ENCODE measurements around the gene FBRS.
A peak's percentile ranks its signal among the peaks of the same experiment; 100 is the strongest.
"Not testable (repeated sequence)": the region's sequence is repeated elsewhere in the genome, so short reads cannot be mapped to it uniquely, and the experiment has no call there.

The FBRS gene

DNA sequence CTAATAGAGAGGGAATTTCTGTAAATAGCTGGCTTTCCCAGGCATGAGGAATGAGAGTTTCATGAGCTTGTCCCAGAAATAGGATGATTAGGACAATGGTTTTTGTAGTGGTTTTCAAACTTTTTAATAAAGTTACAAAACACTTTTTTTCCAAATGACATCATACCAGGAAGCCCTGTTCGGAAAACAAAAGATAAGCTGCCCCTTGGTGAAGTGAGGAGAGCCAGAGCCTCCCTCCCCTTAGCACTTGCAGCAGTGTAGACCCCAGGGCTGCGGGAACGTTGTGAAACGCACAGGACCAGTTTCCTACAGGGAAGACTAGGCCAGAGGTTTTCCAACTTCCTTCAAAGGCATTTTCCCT is 7.6 kb downstream of the FBRS start:
- DNase-seq = no peak

GRCh38 chr16:30666681-30667080 is 8.4 kb downstream of the FBRS start:
- no peak for DNase-seq

DNA sequence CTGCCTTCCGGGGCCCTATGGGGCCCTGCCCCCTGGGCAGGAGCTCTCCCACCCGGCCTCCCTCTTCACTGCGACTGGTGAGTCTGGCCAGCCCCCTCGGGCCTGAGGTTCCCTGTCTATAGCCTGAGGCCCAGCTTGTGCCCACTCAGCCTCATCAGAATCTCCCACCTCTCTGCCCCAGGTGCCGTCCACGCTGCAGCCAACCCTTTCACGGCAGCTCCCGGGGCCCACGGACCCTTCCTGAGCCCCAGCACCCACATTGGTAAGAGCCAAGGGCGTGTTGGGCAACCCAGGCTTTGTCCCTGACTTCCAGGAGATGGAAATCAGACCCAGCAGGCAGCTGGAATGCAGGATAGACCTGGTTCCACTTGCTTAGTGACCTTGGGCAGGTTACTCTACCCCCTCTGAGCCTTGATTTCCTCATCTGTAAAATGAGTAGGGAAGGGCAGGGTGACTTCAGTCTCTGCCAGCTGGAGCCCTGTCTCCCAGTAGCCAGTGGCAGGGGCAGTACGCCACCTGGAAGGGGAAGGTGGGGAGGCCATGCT is 9.2 kb downstream of the FBRS start:
- no peak for DNase-seq

GRCh38 chr16:30668393-30668792 is 10.2 kb downstream of the FBRS start:
- DNase-seq = no peak

GRCh38 chr16:30669026-30669902 is 11.0 kb downstream of the FBRS start:
- no peak for DNase-seq

- no peak for DNase-seq
These were observed 11.9 kb downstream of the FBRS start for GRCh38 chr16:30669903-30670824.

DNA sequence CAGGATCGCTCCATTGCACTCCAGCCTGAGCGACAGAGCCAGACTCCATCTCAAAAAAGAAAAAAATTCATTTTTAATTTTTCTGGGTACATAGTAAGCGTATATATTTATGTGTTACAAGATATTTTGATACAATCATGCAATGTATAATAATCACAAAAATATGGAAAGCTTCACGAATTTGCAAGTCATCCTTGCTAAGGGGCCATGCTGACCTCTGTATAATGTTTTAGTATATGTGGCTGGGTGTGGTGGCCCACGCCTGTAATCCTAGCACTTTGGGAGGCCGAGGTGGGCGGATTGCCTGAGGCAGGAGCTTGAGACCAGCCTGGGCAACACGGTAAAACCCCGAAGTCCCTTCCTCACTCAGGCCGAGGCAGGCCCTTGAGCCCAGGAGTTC is 16.9 kb downstream of the FBRS start:
- no peak for DNase-seq

GRCh38 chr16:30677931-30678585 is 19.8 kb downstream of the FBRS start:
- DNase-seq = no peak

GRCh38 chr16:30678586-30678970 is 20.3 kb downstream of the FBRS start:
- no peak for DNase-seq

DNA sequence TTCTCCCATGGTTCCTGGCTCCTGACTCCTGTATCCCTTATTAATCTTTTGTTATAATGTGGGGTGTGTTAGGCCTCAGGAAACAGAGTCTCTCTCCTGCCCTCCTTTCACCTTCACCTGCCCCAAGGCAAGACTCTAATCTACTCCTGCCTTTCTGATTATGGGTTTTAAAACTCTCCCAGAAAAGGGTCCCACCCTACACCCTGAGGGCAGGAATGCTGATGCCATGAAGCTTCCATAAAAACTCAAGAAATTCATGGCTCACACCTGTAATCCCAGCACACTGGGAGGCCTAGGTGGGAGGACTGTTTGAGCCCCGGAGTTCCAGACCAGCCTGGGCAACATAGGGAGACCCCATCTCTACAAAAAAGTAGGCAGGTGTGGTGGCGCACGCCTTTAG is 22.1 kb downstream of the FBRS start:
- DNase-seq = no peak

- DNase-seq = no peak
These were observed 30.5 kb downstream of the FBRS start for GRCh38 chr16:30688701-30689100.

- DNase-seq = no peak
These were observed 33.7 kb downstream of the FBRS start for GRCh38 chr16:30691907-30692306.

- DNase-seq = no peak
These were observed 34.3 kb downstream of the FBRS start for GRCh38 chr16:30692396-30693064.

DNA sequence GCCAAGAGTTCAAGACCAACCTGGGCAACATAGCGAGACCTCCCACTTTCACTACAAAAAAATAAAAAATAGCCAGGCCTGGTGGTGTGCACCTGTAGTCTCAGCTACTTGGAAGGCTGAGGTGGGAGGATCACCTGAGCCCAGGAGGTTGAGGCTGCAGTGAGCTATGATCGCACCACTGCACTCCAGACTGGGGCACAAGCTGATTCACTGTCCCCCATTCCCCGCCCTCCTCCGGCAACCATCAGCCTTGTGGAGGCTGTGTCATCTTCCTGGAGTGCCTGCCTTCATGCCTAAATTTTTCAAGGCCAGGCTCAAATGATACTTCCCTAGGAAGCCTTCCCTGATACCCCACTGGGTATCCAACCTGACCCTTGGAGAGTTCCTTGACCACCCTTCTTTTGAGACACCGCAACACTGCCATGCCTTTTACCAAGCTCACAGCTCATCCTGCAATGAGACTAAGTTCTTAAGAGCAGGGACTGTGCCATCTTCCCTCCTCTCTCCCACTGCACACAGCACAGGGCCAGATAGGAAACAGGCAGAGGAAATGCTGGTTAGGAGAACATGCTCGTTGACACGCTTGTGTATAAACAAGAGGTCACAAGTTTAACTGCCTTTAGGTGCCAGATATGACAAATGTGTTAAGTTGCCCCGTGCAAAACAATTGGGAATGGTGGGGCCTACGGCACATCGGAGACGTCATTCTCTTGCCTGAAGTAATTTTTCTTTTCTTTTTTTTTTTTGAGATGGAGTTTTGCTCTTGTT is 36.9 kb downstream of the FBRS start:
- no peak for DNase-seq

DNA sequence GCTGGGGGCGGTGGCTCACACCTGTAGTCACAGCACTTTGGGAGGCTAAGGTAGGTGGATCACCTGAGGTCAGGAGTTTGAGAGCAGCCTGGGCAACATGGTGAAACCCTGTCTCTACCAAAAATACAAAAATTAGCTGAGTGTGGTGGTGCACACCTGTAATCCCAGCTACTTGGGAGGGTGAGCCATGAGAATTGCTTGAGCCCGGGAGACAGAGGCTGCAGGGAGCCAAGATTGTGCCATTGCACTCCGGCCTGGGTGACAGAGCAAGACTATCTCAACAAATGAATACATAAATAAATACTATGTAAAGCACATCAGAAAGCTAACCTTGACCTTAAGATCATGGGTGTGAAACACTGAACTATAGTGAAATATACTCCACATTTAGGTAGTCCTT is 38.4 kb downstream of the FBRS start:
- DNase-seq = not testable (repeated sequence)

DNA sequence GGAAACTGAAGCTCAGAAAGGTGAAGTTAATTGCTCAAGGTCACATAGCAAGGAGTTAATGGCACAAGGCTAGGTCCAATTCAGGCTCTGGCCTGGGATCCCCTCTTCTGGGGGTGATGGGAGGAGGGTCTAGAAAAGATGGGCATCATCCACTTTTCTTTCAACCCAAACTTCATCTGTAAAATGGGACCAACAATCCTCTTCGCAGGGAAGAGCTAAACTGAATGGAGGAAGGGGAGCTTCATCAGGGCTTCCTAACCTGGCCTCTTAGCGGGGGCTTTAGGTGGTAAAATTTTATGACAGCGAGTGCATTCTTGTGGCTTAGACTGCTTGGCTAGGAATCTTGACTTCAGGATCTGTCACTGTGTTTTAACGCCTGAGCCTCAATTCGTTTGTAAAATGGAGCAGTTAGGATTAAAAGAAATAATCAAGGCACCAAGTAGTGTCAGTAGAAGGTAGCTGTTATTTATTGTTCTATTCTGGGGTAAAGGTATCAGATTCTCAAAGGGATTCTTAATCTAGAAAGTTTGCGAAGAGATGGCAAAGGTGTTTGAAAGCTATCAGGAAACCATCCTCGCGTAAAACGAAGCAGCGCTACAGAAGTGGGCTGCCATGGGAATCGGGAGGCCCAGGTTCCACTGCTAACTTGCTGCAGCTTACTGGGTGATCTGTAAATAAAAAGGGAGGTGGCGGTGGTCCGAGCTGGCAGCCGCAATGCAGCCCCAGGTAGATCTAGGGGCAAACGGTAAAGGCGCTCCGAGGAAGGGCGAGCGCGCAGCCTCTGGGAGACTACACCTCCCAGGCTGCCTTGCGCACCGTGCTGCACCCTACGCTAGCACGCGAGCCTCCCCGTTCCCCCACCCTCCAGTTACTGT is 39.3 kb downstream of the FBRS start:
- no peak for DNase-seq

GRCh38 chr16:30698139-30698815 is 40.0 kb downstream of the FBRS start:
- DNase-seq = peak; percentile 99

GRCh38 chr16:30698816-30699614 is 40.8 kb downstream of the FBRS start, which contains the start of gene SRCAP:
Gene SRCAP (plus strand): TSS chr16:30699171. CDS start chr16:30700825, 1,654 bp downstream.
- peak; percentile 88 for DNase-seq

GRCh38 chr16:30699615-30700099 is 41.4 kb downstream of the FBRS start:
- no peak for DNase-seq
